Keratinocyte (primary cell): ENCODE results near the gene SDF4. TPM values are rescaled to one million over a fixed set of nuclear protein-coding genes. Genes with fewer than 3 reads are reported as not detected.

ENCODE experiments used
- DNase-seq: peaks from one replicate; pipeline ENCODE4 v3.0.0-alpha.2; 2011; ENCODE audit warnings: low read depth, missing footprints, low spot score
- FAIRE-seq: peaks from 2 replicates; lab custom pipeline; 2011; peaks lifted over from hg19 to GRCh38; lab: Jason Lieb, UNC
- H2AFZ ChIP-seq: 2 replicates; pipeline ENCODE4 v1.6.0; 2012; ENCODE audit warnings: low read length, control low read depth, inconsistent platforms; ENCODE audit not compliant: control insufficient read depth
- H3K27ac ChIP-seq: 2 replicates; pipeline ENCODE4 v1.5.1; 2011; ENCODE audit warnings: low read length; ENCODE audit not compliant: control insufficient read depth, insufficient read depth
- H3K27me3 ChIP-seq: 3 replicates; pipeline ENCODE4 v1.6.0; 2011; ENCODE audit warnings: low read length; ENCODE audit not compliant: control insufficient read depth, insufficient read depth; ENCODE audit errors: extremely low read depth
- H3K36me3 ChIP-seq, 2 experiments: 2 replicates in 1 of 2; 3 replicates in 1 of 2; pipeline ENCODE4 v1.5.1; 2011; ENCODE audit warnings: low read length in 2 of 2, mild to moderate bottlenecking in 1 of 2; ENCODE audit not compliant: control insufficient read depth in 2 of 2, insufficient read depth in 2 of 2; ENCODE audit errors: extremely low read depth in 1 of 2
- H3K4me1 ChIP-seq: 3 replicates; pipeline ENCODE4 v1.5.1; 2011; ENCODE audit warnings: low read length; ENCODE audit not compliant: control insufficient read depth, insufficient read depth; ENCODE audit errors: extremely low read depth
- H3K4me2 ChIP-seq: 3 replicates; pipeline ENCODE4 v1.6.0; 2011; ENCODE audit warnings: low read depth, low read length; ENCODE audit not compliant: control insufficient read depth, insufficient read depth; ENCODE audit errors: extremely low read depth
- H3K4me3 ChIP-seq, 3 experiments: fragments of 200-600 bp in 1 of 3; sonication (generic) in 1 of 3; 2 replicates in 2 of 3; 3 replicates in 1 of 3; pipeline ENCODE4 v1.5.1; 2011 to 2016; ENCODE audit warnings: low read length in 3 of 3, mild to moderate bottlenecking in 3 of 3, control low read depth in 2 of 3, inconsistent platforms in 1 of 3, low read depth in 1 of 3, mixed read lengths in 1 of 3, mixed run types in 1 of 3, moderate library complexity in 1 of 3; ENCODE audit not compliant: control insufficient read depth in 2 of 3, insufficient read depth in 2 of 3; ENCODE audit errors: extremely low read depth in 1 of 3
- H3K79me2 ChIP-seq: 2 replicates; pipeline ENCODE4 v1.6.0; 2012; ENCODE audit warnings: low read length; ENCODE audit not compliant: control insufficient read depth, insufficient read depth
- H3K9ac ChIP-seq: 3 replicates; pipeline ENCODE4 v1.6.0; 2011; ENCODE audit warnings: low read length; ENCODE audit not compliant: control insufficient read depth, insufficient read depth; ENCODE audit errors: extremely low read depth
- H3K9me1 ChIP-seq: 3 replicates; pipeline ENCODE4 v1.6.0; 2011; ENCODE audit warnings: low read length; ENCODE audit not compliant: control insufficient read depth, insufficient read depth; ENCODE audit errors: extremely low read depth
- H3K9me3 ChIP-seq: 2 replicates; pipeline ENCODE4 v1.5.1; 2012; ENCODE audit warnings: low read depth, low read length; ENCODE audit not compliant: control insufficient read depth
- H4K20me1 ChIP-seq: 3 replicates; pipeline ENCODE4 v1.6.0; 2011; ENCODE audit warnings: low read length; ENCODE audit not compliant: control insufficient read depth, insufficient read depth; ENCODE audit errors: extremely low read depth
- EZH2 ChIP-seq: IDR thresholded peaks from one replicate; pipeline ENCODE4 v1.6.1; 2012; ENCODE audit warnings: inconsistent platforms, mild to moderate bottlenecking, low read length, moderate library complexity
- dilution Hi-C: fragments of 300-500 bp; cut with MboI; formaldehyde crosslinking; loops from one replicate; pipeline ENCODE4 v1.7.0; 2020; ENCODE audit warnings: low sequenced_read_pairs; ENCODE audit not compliant: extremely low pct_ligation_motif_present
- polyA plus RNA-seq, 5 experiments: library from polyadenylated mRNA; depleted of rRNA in 3 of 5; stranded (reverse) in 3 of 5; stranded (forward) in 1 of 5; unstranded in 1 of 5; fragments of >200 nt; gene quantifications; 1 replicate in 1 of 5; 2 replicates in 3 of 5; 3 replicates in 1 of 5; pipeline versions ENCODE4 v1.2.1 to v1.2.3, GENCODE V29; 2011 to 2012; ENCODE audit warnings: missing spikeins in 2 of 5, low read depth in 1 of 5, low replicate concordance in 1 of 5
- TF ChIP-seq, protein P1 (sequence below), 3 experiments: IDR thresholded peaks in 1 of 3; conservative IDR thresholded peaks in 1 of 3; optimal IDR thresholded peaks in 1 of 3; 2 replicates in 2 of 3; 3 replicates in 1 of 3; pipeline versions ENCODE3 to v1.5.1; 2011; ENCODE audit warnings: low read length in 3 of 3, mild to moderate bottlenecking in 3 of 3, moderate library complexity in 2 of 3, control low read depth in 1 of 3, inconsistent platforms in 1 of 3; ENCODE audit not compliant: insufficient read depth in 2 of 3; ENCODE audit errors: extremely low read depth in 1 of 3

Gene SDF4
- polyA plus RNA-seq, 1 donor (not counting 4 experiments of a cell fraction or from before 2014, with no cell fraction given): 66.3 TPM

DNA sequence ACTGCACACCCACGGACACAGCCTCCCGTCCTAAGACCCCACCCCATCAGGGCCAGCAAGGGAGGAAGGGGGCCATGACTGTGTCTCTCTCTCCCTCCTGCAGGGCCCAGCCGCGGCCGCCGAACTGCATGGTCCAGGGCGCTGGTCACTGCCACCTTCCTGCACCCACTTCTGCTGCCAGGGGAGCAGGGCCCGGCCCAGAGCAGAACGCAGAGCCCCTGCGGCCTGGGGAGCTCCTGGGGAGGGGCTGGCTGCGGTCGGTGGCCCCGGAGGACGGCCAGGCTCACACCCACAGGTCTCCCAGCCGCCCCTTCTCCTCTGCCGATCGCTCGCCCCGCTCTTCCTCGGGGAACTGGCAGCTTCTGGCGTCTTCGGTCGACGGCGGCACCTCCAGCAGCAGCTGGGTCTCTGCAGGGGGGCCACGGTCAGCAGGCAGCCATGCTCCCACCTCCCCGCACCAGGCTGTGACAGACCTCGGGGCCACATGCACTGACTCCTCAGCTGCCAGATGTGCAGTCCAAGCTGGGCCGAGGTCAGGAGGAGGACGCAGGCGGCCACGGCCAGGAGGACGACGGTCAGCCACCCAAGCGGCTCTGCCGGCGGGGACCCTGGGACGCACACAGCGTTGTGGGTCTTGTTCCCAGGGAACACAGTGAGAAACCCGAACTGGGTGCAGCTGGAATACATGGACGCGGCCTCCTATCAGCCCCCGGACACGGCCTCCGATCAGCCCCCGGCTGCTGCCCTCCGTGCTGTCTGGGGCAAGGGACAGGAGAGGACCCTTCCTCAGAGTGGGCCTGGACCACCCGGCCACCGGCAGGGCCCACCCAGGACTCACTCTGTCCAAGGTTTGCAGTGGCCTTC lies 28.0 kb downstream of the SDF4 start:
- Histone ChIP-seq H3K4me1 (peaks cover 6% of the 10 kb centered on the region), H3K4me2 (no peak overlapping the region), H3K79me2 (no peaks in the 10 kb centered on the region), H3K9me1 (no peaks in the 10 kb centered on the region), H3K27ac (no peak overlapping the region), H3K36me3 (no peaks in the 10 kb centered on the region), H2AFZ (no peak overlapping the region), H3K4me3 (no peak overlapping the region), H3K9me3 (no peaks in the 10 kb centered on the region), H3K9ac (no peak overlapping the region), H4K20me1 (no peaks in the 10 kb centered on the region), H3K27me3 (peaks cover 44% of the 10 kb centered on the region)
- no peak for TF ChIP-seq EZH2
- TF ChIP-seq, protein P1, sequence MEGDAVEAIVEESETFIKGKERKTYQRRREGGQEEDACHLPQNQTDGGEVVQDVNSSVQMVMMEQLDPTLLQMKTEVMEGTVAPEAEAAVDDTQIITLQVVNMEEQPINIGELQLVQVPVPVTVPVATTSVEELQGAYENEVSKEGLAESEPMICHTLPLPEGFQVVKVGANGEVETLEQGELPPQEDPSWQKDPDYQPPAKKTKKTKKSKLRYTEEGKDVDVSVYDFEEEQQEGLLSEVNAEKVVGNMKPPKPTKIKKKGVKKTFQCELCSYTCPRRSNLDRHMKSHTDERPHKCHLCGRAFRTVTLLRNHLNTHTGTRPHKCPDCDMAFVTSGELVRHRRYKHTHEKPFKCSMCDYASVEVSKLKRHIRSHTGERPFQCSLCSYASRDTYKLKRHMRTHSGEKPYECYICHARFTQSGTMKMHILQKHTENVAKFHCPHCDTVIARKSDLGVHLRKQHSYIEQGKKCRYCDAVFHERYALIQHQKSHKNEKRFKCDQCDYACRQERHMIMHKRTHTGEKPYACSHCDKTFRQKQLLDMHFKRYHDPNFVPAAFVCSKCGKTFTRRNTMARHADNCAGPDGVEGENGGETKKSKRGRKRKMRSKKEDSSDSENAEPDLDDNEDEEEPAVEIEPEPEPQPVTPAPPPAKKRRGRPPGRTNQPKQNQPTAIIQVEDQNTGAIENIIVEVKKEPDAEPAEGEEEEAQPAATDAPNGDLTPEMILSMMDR (optimal IDR thresholded peaks at IDR 0.05 in 1 of 3, IDR thresholded peaks at IDR 0.05 in 1 of 3, conservative IDR thresholded peaks at IDR 0.05 in 1 of 3; ENCODE audit: extremely low read depth in 1 of 3, insufficient read depth in 2 of 3, low read length in 3 of 3): no peak
- FAIRE-seq (no peak), DNase-seq (no peak)
- dilution Hi-C loops: no loop called here

DNA sequence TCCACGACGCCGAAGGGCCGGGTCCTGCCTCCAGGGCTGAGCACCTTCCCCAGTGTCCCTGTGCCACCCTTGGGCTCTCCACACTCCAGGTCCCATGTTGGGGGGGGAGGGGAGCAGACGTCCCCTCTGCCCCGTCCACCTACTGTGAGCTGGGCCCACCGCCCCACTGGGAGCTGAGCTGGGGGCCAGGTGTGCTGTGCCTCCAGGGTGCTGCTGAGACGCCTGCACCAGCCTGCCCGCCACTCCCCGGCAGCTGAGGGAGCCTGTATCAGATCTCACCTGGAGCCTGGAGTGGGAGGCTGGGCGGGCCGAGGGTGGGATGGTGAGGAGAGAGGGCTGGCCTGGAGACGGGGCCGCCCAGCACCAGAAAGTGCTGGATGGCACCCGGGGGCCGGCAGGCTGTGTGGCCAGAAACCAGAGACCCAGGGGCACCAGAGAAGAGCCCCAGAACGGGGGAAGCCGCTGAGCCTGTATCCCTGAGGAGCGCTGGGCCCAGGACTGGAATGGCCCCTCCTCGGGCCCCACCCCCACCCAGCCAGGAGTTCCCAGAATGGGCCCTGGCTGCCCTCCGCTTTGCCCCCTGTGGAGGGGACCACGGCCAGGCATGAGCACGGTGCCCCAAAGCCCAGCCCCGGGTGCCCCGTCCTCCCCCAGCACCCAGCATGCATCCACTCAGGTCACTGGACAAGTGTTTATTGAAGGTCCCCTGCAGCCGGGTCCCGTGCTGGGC lies 28.8 kb downstream of the SDF4 start:
- Histone ChIP-seq H3K4me1 (peaks cover 6% of the 10 kb centered on the region), H3K79me2 (no peaks in the 10 kb centered on the region), H3K27ac (no peak overlapping the region), H4K20me1 (no peaks in the 10 kb centered on the region), H3K9me3 (no peaks in the 10 kb centered on the region), H2AFZ (no peak overlapping the region), H3K27me3 (peaks cover 44% of the 10 kb centered on the region), H3K36me3 (no peaks in the 10 kb centered on the region), H3K9me1 (no peaks in the 10 kb centered on the region), H3K4me3 (peak overlapping the region in 1 of 3 experiments; percentile 21), H3K9ac (no peak overlapping the region), H3K4me2 (peak overlapping the region; percentile 8)
- dilution Hi-C loops: no loop called here
- TF ChIP-seq EZH2: no peak
- TF ChIP-seq, protein P1 (optimal IDR thresholded peaks at IDR 0.05 in 1 of 3, IDR thresholded peaks at IDR 0.05 in 1 of 3, conservative IDR thresholded peaks at IDR 0.05 in 1 of 3; ENCODE audit: extremely low read depth in 1 of 3, insufficient read depth in 2 of 3, low read length in 3 of 3): no peak
- FAIRE-seq: no peak
- DNase-seq: peak; percentile 15
